ENCODE results near the gene CNTN4.

- no peak for TF ChIP-seq BHLHE40 (IDR thresholded peaks at IDR 0.05; ENCODE audit: borderline replicate concordance)
- no peak for TF ChIP-seq FOXA1 (IDR thresholded peaks at IDR 0.05)
- no peak for TF ChIP-seq FOXM1 (IDR thresholded peaks at IDR 0.05; ENCODE audit: borderline replicate concordance)
- no peak for TF ChIP-seq SUZ12 (IDR thresholded peaks at IDR 0.05)
- TF ChIP-seq ELF4 (IDR thresholded peaks at IDR 0.05): no peak
- no peak for TF ChIP-seq NFRKB (IDR thresholded peaks at IDR 0.05)
- no peak for TF ChIP-seq FOXK2 (IDR thresholded peaks at IDR 0.05)
- TF ChIP-seq LEF1 (IDR thresholded peaks at IDR 0.05; ENCODE audit: borderline replicate concordance): no peak
- TF ChIP-seq TARDBP (IDR thresholded peaks at IDR 0.05): no peak
Measured at GRCh38 chr3:2244137-2244536, 145.5 kb downstream of the CNTN4 start.

Data from HEK293T (cell line).